Globus pallidus (tissue), 1 donor: ENCODE measurements around the gene XYLT1.
"Not testable (repeated sequence)": the region's sequence is repeated elsewhere in the genome, so short reads cannot be mapped to it uniquely, and the experiment has no call there.

Experiments used
- DNase-seq: peaks from one replicate; pipeline ENCODE4 v3.0.0-alpha.2; 2015; ENCODE audit warnings: low spot score

The XYLT1 gene

DNA sequence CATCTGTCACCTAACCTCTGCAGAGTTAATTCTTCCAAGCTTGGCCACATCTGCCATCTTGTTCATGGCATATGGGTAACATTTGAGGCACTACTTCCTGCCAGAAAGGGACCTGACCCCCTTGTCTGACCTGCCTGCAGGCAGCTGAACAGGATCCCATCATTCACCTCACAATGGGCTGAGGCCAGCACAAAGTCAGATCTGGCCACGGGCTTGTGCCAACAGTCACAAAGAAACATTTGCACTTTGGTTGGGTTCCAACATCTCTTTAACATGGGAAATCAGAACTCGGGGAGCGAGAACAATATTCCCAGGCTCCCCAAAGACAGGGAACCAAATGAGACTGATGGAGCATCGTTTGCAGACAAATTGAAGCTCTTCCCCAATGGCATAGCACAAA, 116.1 kb downstream of the XYLT1 start:
- no peak for DNase-seq

DNA sequence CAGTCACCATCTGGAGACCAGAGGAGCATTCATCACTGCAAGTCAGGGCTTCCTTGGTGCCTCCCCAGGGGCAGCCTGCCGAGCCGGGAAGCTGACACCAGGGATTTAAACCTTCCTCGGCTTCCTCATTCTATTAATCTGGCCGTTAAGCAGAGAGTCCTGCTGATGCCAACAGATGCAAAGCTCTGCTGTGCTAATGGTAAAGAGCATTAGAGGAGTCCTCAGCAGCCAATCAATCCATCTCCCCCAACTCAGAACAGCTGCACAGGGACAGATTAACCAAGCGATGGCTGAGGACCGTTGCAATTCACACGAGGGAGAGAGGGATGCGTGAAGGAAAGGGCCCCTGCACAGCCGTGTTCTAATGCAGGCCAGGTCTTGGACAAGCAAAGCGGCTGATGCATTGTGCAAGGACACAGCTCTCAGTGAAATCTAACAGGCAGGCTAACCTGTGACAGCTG, 116.6 kb downstream of the XYLT1 start:
- no peak for DNase-seq

DNA sequence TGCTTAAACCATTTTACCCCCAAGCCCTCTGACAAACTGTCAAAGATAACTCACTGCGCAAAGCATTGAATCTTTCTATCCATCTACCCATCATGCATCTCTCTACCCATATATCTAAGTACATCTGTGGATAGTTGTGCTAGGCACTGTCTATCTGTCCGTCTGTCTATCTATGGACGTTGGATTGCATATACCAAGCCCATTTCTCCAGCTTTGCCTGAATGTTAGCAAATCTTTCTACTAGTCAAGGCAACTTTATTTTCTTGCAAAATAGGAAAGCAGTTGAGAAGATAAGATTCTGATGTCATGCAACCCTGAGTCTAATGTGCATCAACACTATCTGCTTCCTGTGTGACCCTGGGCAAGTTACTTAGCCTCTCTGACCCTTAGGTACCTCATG, 117.2 kb downstream of the XYLT1 start:
- no peak for DNase-seq

DNA sequence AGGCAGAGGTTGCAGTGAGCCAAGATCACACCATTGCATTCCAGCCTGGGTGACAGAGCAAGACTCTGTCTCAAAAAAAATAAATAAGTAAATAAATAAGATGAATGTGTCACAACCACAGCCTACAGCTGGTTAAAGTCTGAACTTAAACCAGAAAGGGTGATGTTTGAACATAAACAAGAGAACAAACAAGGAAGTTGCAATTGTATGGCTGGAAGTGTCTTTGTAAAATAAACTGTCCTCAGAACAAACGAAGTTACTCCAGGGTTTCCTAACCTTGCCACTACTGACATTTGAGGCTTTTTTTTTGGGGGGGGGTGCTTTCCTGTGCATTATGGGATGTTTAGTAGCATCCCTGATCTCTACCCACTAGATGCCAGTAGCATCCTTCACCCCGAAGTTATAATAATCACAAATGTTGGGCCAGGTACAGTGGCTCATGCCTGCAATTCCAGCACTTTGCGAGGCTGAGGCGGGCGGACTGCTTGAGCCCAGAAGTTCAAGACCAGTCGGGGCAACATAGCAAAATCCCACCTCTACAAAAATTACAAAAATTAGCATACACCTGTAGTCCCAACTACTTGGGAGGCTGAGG, 119.2 kb downstream of the XYLT1 start:
- no peak for DNase-seq

DNA sequence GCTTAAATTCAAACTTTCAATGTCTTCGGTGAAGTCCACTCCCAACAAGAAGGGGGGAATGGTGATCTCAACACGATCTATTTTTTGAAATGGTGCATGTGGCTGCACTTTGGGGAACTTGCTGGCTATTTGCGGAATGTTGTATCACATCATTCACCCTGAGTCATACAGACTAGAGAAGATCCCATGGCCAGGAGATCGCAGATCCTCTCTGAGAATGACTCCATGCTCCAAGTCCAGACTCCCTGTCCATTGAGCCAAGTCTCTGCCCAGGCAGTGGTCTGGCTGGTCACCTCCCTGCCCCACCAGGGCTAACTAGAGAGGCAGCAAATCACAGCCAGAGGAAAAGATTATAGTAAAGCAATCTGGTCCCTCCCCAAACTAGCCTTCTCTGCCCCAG, 120.6 kb downstream of the XYLT1 start:
- no peak for DNase-seq

DNA sequence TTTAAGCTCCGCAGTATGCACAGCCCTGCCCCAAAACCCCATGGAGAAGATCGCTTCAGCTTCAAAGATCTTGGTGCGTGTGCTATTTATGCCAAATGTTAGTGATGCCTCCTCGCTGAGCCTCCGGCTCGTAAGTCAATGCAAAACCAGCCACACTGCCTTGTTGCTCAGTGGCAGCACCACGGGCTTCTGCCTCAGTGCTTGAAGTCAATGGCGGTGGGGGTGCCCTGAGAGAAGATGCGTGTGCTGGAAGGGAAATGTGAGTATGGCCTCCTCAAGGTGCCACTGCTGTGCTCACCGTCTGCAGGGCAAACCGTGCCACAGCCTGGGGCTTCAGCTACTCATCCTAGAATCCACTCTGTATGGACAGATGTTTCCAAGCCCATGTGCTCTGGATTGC, 121.9 kb downstream of the XYLT1 start:
- no peak for DNase-seq

DNA sequence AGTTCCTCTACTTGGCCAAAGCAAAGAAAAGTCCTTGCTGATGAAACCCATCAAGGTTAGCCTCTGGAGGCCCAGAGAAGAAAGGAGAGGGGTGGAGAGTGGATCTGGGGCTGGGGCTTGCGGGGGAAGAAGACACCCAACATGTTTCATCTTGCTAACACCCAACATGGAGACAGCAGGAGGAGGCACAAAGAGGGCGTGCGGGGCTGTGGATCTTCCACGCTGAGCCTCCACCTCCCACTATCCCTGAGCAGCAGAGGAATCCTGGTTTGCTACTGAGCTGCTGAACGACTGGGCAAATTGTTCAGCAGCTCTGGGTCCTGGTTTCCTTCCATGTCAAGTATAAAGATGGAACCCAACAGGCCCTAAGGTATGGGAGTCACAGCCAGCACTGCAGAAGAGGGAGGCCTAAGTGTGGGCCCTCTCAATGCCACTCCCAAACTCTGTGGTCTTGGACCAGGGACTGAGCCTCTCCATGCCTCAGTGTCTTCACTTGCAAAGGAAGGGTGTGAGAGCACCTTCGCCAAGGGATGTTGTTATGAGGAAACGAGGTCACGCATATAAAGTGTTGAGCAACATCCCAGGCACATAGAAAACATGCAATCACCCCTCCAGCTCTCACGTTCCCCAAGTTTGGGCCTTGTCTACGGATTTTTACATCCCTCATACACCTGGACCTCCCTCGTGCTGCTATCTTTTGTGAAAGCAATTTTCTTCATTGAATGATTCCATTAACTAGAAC, 122.5 kb downstream of the XYLT1 start:
- no peak for DNase-seq

DNA sequence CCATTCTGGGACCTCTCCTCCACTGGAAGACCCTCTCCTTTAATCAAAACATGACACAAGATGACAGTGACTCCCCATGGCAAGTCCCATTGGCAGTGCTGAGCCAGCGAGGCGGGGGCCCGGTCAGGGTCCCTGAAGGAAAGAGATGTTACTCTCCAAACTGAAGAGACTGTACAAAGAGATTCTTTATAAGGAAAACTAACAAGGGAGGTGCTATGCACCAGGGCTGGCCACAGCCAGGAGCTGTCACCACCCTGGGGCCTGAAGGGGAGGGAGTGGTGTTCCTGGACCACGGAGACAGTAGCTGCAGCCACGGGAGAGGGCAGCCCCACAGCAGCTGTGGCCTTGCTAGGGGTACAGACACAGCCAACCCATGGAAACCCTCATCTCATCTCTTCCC, 123.1 kb downstream of the XYLT1 start:
- no peak for DNase-seq

DNA sequence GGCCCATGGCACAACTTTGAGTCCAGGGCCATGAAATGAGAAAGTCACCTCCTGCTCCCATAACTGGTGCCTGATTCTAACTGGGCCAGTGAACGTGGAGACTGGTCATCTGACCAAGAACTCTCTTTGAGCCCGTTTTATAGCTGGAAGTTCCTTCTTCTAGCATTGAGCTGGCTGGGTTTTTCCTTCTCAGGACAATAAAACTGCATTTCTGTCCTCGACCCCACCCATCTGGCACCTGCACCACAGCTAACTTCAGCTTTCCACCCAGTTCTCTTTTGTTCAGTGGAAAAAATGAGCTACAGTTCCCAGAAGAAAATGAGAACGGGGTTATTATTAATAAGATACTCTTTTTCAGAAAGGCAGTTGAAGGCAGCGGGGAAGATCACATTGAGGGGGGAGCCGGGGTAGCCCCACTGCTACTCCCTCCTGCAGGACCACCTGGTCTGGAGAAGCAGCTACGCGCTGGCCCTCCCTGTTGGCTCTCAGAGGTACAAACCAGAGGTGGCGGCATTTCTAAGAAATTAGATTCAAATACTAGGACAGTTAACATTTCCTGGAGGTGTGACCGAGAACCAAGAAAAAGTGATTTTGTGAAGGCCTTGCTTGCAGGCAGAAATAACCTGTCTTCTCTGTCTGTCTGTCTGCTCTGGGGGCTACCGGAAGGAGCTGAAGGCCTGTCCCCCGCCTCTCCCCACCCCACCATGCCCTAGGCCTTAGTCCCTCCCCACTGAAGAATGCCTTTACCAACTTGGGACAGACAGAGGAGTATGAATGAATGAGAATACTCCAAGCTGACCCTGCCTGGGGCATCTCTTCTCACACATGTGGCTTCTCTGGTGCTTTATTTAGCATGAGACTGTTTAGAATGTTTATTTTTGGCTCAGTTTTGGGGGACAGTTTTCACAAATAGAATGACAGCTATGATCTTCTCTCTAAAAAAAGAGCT, 123.9 kb downstream of the XYLT1 start:
- DNase-seq: no peak

DNA sequence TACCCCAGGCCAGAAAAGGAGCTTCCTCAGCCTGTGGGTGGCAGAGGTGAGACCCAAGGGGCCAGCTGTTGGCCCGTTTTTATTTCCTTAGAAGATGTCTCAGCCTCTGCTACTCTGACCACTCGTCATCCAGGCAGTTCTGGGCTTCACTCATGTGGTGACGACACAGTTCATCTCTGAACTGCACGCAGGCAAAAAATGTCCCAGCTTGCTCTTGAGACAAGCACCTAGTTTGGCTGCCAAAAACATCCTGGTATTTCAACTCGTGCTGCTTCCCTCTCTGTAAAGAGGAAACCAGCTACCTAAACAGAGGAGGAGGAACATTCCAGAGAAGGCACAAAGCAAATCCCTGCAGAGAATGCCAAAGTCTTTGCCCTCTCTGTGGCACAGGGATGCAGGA, 125.7 kb downstream of the XYLT1 start:
- DNase-seq: no peak

DNA sequence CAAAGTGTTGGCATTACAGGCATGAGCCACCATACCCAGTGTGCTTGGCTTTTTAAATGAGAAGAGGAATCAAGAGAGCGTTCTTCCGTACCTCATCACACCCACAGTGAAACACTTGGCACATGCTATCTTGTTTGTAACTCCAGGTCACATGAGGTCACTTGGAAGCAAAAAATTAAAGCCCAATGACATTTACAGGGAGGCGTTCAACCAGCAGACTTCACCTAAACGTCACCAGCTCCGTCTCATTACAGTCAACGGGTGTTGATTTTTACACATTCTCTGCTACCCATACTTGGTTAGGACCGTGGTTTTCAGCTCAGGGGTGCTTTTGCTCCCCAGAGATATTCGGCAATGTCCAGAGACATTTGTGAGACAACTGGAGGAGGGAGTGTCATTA, 127.0 kb downstream of the XYLT1 start:
- DNase-seq: no peak

DNA sequence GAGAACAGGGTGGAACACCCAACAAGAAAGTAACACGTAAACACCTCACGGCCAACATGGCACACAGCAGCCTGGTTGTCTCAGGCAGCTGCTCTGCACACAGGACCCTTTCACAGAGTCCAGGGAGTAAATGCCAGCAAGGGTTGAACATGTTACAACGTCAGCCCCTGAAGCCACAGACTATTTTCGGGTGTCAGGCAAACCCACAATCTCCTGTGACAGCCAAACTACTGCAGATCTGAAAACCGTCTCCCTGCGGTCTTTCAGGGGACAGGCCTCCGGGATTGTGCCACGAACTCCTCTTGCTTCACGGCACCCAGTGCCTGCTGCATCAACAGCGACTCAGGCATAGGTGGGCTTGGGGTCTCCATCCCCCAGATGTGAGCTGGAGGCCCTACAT, 127.7 kb downstream of the XYLT1 start:
- DNase-seq: no peak

DNA sequence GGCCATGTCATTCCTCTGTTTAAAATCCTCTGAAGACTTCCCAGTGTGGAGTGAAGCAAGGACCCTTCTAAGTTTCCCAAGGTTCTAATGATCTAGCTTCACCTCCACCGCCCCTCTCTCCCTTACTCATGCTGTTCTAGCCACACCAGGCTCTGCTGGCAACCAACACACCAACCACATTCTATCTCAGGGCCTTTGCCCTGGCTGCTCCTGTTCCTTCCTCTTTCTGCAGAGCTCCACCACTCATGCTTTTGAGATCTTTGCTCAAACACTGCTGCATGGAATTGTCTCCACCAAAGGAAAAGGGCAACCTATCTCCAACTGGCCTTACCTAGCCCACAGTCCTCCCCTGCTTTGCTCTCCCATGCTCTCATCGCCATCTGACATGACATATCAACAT, 128.7 kb downstream of the XYLT1 start:
- no peak for DNase-seq

DNA sequence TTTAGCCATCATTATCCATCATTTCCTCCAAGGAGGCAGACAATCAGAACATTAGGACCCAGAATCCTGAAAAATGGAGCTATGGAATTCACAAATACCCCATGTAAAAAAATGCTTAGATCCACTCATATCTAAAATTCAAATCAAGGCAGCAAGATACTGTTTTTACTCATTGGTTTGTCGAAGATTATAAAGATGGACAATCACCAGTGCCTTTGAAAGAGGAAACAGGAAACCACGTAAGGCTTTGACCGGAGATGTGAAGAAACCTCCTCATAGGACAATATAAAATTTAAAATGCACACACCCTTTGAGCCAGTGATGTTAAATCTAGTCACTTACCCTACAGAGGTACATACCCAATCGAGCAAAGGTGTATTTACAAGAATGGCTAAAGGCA, 130.0 kb downstream of the XYLT1 start:
- no peak for DNase-seq

DNA sequence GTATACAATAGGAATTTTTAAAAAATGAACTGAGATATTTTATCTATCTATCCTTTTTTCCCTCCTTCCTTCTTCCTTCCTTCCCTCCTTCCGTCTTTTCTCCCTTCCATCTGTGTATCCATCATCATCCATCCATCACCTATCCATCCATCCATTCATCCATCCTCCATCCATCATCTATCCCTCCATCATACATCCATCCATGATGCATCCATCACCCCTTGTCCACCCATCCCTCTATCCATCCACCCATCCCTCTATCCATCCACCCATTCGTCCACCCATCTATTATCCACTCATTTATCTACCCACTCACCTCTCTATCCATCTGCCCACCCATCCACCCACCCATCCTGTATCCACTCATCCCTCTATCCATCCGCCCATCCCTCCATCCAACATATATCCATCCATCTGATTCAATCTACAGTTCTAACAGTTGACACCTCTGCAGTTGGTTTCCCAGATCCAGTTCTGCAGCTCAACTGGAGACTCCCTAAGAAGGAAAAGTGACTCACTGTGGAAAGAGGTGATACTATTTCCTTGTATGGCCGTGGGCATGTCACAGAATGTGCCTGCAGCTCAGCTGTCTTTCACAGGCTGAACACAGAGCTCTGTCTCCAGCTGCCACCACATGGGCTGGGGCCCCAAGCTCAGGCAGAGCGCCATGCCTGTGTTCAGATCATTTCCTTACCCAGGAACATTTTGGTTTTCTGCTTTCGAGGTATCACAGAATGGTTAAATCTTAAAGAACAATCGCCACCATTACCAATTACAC, 130.8 kb downstream of the XYLT1 start:
- no peak for DNase-seq

DNA sequence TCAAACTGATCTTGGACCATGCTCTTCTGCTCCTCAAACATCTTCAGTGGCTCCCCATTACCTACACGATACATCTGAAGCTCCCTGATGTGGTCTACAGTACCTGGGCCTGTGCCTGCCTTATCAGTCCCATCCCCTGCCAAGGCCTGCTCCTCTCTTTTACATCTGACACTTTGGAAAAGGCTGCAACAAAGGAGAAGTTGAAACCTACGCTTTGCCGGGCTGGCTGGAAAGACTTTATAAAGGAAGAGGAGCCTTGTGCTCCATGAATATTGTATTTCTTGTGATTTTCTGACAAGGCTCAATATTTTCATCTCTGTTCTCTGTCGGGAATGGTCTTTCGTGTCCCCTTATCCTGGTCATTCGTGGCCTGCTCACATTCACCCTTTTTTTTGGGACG, 132.5 kb downstream of the XYLT1 start:
- no peak for DNase-seq

DNA sequence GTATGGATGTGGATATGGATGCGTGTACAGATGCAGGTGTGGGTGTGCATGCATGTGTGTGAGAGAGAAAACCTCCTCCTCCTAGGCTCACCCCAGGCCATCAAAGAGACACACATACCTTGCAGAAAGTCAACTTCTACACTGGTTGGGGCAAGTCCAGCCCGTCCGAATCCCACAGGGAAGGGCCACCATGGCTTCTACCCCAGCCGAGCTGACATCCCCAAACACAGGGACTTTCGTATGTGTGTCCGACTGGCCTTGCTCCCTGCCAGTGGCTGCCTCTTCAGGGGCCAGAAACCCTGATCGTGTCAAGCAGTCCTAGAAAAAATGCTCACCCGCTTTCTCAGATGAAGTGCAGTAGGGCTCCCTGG, 134.2 kb downstream of the XYLT1 start:
- no peak for DNase-seq

DNA sequence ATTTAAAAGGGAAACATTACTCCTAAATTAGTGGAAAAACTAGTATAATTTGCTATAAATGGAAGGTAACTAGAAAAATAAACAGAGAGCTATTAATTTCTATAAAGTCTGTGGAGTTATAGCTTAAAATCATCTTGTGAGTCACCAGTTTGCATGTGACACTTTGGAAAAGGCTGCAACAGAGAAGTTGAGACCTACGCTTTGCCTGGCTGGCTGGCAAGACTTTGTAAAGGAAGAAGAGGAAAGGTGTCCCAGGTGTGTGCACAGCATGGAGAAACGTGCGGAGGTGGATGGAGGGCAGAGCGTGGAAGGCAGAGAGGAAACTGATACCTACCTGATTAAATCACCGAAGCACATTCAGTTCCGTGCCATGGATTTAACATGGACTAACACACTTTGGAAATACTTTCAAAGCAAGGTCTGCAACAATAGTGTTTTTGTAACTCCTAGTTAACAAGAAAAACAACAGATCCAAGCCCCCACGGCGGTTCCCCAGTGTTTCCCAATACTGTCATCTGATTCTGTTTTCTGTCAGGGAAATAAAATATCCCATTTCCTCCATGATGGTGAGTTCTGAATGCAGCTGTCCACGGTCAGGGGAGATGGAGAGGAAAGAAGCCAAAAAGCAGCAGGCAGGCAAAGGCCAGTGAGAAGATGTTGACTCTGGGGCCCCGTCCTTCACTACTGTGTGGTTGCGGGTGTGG, 134.8 kb downstream of the XYLT1 start:
- DNase-seq: no peak

DNA sequence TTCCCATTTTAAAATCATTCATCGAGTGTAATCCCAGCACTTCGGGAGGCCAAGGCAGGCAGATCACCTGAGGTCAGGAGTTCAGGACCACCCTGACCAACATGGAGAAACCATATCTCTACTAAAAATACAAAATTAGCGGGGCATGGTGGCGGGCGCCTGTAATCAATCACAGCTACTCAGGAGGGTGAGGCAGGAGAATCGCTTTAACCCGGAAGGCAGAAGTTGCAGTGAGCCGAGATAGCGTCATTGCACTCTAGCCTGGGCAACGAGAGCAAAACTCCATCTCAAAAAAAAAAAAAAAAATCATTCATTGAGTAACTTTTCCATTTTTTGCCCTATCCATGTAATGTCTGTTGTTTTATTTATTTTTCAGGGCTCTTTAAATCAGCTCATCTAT, 135.4 kb downstream of the XYLT1 start:
- not testable (repeated sequence) for DNase-seq

DNA sequence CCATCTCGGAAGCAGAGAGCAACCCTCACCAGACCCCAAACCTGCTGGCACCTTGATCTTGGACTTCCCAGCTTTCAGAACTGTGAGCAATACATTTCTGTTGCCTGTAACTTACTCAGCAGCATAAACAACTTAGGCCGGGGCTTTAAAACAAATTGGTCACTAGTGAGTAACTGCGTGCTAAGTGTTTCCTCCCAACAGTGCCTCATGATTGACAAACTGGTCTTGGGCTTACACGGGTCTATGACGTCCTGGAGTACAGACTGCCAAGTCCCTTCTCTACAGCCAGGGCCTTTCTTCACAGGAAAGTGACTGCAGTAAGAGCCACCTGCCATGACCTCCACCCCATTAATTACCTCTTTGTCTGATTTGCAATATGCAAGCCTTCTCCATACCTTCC, 136.7 kb downstream of the XYLT1 start:
- DNase-seq: no peak

DNA sequence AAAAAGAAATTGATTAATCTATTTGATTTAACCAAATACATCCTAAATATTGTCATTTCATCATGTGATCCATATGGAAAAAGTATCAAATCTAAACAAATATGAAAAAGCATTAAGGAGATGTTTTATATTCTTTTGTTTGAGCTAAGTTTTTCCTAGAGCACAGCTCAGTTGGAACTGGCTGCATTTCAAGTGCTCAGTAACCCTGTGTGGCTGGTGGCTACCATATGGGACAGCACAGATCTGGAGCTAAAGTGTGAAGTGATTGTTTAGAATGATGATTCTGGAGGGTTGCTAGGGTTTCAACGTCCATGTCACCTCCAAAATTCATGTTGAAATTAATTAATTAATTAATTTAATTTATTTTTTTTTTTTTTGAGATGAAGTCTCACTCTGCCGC, 137.5 kb downstream of the XYLT1 start:
- no peak for DNase-seq

DNA sequence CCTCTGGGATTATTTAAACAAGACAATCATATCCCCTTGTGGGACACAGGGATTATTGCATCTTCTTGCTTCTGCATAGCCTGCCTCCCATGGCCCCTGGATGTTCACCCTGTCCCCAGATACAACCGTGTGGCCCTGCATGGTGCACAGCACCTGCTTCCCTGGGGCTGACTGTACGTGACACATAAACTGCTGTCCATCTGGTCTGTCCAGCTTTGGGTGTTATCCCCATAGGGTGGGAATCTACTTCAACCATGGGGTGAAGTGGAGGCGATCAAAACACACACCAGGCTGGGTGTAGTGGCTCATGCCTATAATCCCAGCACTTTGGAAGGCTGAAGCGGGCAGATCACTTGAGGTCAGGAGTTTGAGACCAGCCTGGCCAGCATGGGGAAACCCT, 138.8 kb downstream of the XYLT1 start:
- DNase-seq: no peak
